ENCODE results near the gene TXLNA.
A peak's percentile ranks its signal among the peaks of the same experiment; 100 is the strongest.

Gene TXLNA

DNA sequence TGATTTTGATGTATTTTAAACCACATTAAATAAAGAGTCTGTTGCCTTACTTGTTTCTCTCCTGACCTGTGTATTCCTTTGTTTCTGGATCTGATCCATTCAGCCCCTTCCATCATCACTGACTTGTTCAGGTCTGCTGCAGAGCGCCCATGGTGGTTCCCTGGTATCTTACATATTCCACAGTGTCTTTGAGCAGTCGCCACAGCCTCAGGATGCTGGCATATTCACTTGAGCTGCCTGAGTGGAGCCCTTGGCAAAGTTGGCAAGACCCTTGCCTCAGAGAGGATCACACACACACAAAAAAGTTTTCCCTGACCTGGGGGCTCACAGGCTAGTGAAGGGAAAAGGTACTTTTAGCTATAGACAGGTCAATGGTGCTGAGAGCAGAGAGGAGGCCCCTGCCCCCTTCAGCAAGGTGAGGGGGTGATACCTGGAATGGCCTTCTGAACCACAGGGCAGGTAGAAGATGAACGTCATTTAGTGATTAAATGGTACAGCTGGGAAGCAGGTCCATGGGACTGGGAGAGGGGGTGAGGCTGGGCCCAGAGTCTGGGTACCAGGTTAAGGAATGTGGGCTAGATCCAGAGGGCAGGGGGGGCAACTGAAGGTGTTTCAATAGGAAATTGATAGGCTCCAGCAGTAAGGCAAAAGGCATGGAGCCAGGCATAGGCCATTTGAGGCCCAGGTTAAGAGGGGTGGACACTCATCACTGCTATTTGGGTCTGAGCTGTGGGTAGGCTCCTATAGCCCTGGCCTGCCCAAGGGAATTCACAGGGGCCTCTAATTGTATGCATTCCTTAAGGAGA is 19.0 kb downstream of the TXLNA start:
- no peak overlapping the region for H3K27ac ChIP-seq
- TF ChIP-seq, protein P1, sequence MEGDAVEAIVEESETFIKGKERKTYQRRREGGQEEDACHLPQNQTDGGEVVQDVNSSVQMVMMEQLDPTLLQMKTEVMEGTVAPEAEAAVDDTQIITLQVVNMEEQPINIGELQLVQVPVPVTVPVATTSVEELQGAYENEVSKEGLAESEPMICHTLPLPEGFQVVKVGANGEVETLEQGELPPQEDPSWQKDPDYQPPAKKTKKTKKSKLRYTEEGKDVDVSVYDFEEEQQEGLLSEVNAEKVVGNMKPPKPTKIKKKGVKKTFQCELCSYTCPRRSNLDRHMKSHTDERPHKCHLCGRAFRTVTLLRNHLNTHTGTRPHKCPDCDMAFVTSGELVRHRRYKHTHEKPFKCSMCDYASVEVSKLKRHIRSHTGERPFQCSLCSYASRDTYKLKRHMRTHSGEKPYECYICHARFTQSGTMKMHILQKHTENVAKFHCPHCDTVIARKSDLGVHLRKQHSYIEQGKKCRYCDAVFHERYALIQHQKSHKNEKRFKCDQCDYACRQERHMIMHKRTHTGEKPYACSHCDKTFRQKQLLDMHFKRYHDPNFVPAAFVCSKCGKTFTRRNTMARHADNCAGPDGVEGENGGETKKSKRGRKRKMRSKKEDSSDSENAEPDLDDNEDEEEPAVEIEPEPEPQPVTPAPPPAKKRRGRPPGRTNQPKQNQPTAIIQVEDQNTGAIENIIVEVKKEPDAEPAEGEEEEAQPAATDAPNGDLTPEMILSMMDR (conservative IDR thresholded peaks at IDR 0.05): no peak
- no peak for TF ChIP-seq ZFX (IDR thresholded peaks at IDR 0.05)

DNA sequence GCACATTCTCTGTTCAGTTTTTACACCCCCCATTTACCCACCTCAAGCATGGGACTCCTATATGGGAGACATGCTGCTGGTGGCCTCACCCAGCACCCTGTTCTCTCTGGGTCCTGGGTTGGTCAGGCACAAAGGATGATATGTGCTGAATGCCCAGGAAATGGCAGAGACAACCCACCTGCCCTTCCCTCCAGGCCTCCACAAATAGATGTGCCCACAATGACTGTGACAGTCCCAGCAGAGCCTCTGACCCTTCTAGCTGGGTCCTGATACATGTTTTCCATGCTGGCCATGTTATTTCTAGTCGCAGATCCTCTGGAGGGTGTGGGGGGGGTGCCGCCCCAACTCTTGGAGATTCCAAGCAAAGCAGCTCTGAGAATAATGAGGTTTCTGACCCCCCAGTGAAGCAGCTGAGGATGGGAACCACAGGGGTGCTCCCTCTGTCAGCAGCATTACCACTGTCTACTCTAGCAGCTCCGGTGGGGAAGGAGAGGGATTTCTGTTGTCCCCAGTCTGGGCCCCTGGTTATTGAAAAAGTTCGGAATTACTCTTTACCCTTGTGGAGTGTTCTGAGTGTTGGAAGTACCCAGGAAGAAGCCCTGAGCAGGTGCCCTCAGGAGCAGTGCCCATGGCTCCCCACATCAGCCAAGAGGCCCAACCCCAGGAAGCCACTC is 19.7 kb downstream of the TXLNA start:
- peak overlapping the region; percentile 64 for H3K27ac ChIP-seq
- no peak for TF ChIP-seq ZFX (IDR thresholded peaks at IDR 0.05)
- TF ChIP-seq, protein P1 (conservative IDR thresholded peaks at IDR 0.05): no peak

DNA sequence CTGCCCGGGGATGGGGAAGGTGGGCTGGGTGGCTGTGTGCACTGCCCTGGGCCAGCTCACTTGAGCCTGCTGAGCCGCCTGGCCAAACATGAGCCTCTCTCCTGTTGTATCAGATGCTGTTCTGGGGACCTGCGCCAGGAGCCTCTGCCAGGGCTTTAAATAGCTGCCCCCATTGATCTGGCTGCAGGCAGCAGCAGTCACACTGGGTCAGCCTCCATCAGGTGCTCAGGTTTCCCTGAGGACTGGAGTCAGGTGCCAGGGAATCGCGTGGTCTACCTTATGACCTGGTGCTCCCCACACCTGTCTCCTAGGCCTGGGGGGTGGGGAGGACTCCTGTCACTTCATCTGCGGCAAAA is 20.2 kb downstream of the TXLNA start:
- H3K27ac ChIP-seq: peak overlapping the region; percentile 64

DNA sequence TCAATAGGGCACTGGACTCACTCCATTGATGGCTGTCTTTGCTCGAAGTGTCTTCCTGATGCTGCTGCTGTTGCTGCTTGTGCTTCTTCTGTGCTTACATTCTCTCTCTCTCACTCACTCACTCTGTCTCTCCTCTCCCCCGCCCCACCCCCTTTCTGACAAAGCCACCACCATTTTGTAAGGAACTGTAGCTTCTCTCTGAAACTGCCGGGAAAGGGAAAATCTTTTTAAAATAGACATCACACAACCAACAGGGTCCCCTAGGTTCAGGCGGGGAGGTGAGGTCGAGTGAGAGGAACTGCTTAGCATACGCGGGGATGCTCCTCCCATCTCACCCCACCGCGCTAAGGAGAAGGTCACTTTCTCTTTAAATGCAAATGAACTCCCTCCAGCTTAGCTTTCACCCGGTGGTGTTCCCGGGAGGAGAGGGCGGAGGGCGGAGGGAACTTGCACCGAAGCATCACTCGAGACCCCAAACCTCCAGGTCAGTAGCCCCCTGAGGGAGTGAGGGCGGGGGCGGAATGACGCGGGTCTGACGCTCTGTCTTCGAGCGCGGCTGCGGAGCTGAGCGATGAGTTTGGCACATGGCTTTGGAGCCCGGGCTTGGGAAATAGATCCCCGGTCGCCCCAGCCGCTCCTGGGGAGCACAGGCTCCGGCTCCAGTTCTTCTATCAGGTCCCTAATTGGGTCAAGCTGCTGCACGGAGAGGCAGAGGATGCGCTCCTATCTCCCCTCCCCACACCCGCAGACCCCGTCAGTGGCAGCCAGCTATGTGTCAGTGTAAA is 20.9 kb downstream of the TXLNA start, which contains the start of gene CCDC28B:
CCDC28B (plus strand) TSS at position 370 of the 785 bp plus-strand sequence. CDS start 1,341 bp downstream, outside the sequence.
- peak within 1 kb of the TSS; percentile 64 for H3K27ac ChIP-seq
- no peak for TF ChIP-seq ZFX (IDR thresholded peaks at IDR 0.05)
- TF ChIP-seq, protein P1 (conservative IDR thresholded peaks at IDR 0.05): no peak

More for the DNA sequence above, 20.2 kb downstream of the TXLNA start:
- TF ChIP-seq, protein P1 (conservative IDR thresholded peaks at IDR 0.05): no peak
- TF ChIP-seq ZFX (IDR thresholded peaks at IDR 0.05): no peak

DNA sequence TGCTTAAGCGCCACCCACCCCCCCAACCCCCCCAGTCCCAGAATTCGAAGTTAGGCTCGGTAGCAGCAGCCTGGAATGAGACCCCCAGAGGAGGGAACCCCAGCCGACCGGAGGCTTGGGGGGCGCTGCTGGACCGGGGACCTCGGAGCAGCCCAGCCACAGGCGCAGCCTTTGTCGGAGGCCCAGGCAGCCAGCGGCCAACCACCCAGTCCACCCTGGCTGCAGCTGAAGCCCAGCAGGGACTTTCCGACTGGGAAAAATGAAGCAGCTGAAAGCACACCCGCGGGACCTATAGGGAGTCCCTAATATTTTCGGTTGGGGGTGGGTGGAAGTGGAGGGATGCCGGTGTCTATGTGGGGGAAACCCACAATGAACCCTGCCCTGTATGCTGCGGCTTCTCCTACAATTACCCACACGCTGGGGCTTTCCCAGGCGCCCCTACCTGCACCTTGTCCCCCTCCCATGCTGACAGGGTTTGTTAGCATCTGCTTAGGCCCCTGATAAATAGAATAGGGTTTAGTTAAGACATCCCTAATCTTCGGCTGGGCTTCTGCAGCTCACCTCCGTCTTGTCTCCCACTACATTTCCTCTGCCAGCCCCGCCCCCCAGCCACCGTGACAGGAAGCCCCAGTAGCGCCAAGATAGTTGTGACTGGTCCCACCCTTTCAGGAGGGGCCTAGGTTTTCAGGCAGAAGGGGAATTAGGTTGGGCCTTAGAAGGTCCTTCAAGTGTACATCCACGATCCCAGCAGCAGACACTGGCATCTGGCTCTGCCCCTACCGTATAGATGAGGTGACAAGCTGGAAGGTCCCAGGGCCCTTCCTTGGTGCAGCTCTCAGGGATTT is 21.8 kb downstream of the TXLNA start:
- H3K27ac ChIP-seq: peak overlapping the region; percentile 64
- TF ChIP-seq, protein P1 (conservative IDR thresholded peaks at IDR 0.05): no peak
- TF ChIP-seq ZFX (IDR thresholded peaks at IDR 0.05): no peak

DNA sequence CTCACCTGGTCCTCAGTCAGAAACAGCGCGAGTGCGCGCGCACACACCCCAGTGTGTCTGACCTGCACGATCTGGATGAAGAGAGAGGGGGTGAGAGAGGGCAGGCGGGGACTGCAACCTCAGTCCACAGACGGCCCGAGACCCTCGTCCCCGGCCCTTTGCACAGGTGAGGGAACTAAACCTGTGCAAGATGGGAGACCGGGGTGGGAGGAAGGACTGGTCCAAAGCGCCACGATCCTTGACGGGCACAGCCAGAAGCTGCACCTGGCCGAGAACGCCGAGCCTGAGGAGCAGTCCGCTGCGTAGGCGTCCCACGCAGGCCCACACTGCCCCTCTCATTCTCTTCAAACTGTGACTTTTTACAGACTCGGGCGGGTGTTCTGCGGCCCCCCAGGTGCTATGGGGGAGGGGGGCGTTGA is 25.5 kb downstream of the TXLNA start:
- TF ChIP-seq ZFX (IDR thresholded peaks at IDR 0.05): no peak
- TF ChIP-seq, protein P1 (conservative IDR thresholded peaks at IDR 0.05): no peak
- peak overlapping the region; percentile 74 for H3K27ac ChIP-seq

Measured in C4-2B (cell line).